Esophagus squamous epithelium (tissue), 4 donors: ENCODE results near the gene IQGAP2.

Experiments used
- CTCF ChIP-seq, 6 experiments: fragments of 450-650 bp in 4 of 6; fragments of 200-600 bp in 2 of 6; sonication (generic) in 2 of 6; IDR thresholded peaks; one replicate each; pipeline ENCODE4 v1.5.1; 2016 to 2019; ENCODE audit warnings: antibody characterized with exemption in 6 of 6, mild to moderate bottlenecking in 4 of 6, moderate library complexity in 4 of 6
- POLR2A ChIP-seq, 4 donors: fragments of 450-650 bp; IDR thresholded peaks; one replicate each; pipeline ENCODE4 v1.6.1; 2017; ENCODE audit warnings: antibody characterized with exemption in 4 of 4, mild to moderate bottlenecking in 4 of 4, moderate library complexity in 3 of 4

DNA sequence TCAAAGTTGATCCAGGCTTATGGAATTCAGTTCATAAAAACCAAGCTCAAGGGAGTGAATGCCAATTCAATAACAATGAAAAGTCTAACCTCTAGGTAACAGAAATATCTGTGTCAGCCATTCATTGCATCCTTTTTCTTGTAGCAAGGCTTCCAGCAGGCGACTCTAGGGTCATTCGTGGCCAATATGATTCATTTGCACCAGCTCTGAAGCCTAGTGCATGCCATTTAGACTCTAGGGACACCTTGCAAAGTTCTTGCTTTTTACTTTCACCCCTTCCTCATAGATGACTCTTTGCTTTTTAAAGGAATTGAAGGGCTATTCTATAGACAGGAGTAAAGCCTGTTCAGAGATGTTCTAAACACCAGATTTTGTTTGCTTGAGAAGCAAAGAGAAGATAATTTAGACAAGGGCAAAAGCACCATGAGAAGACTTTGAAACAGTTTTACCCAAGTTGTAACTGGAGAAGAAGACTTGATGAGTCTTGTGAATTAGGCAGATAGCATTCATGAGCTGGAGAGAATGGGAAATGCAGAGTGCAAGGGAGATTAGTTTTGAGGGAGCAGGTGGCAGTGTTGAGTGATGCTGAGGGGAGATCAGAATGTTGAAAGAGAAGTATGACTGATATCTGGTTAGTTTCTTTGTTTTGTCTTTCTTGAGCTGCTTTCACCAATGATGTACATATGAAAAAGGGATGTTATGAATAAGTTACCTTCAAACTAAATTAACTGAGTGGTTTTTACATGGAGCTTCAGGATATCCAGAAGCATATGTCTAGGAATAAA lies 125.7 kb downstream of the IQGAP2 start:
- TF ChIP-seq CTCF (IDR thresholded peaks at IDR 0.05), result no peak
- no peak for TF ChIP-seq POLR2A (IDR thresholded peaks at IDR 0.05)
